ENCODE results near the gene FPR1. TPM values are rescaled to one million over a fixed set of nuclear protein-coding genes. Genes with fewer than 3 reads are reported as not detected.
"Not testable (repeated sequence)": the region's sequence is repeated elsewhere in the genome, so short reads cannot be mapped to it uniquely, and the experiment has no call there.

FPR1 gene
- total RNA-seq, 1 experiment from 2014 or later: not detected

DNA sequence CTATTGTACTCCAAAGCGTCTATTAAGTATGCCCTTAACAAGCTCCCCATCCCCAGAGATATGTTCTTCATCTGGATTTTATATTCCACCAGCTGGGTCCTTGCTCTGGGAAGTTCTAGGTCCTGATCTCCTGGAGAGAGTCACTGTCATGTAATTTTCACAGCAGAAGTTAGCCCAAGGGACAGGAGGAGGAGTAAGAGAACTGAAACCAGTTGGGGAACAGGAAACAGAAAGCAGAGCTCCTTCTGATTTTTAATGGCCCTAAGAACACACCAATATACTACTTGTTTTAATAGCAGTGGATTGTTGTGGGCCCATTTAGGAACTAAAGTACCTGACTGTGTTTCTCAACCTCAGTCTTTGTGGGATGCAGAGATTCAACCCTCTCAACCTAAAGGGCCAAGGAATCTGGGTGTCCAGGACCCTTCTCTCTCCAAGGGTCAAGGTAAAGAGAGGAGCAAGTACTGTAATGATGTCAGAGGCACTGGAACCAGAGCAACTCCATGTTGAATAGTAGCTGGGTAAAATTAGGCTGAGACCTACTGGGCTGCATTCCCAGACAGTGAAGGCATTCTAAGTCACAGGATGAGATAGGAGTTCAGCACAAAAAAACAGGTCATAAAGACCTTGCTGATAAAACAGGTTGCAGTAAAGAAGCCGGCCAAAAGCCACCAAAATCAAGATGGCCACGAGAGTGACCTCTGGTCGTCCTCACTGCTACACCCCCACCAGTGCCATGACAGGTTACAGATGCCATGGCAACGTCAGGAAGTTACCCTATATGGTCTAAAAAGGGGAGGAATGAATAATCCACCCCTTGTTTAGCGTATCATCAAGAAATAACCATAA, 35.2 kb upstream of the FPR1 start:
- H3K4me3 ChIP-seq (ENCODE audit: insufficient read depth, low read depth, low read length): no peak overlapping the region
- H3K27me3 ChIP-seq (ENCODE audit: control insufficient read depth, insufficient read depth, low read length): no peaks in the 10 kb centered on the region
- no peak for DNase-seq
- no peaks in the 10 kb centered on the region for H3K36me3 ChIP-seq (replicated peaks; ENCODE audit: control insufficient read depth, insufficient read depth, low read length)

DNA sequence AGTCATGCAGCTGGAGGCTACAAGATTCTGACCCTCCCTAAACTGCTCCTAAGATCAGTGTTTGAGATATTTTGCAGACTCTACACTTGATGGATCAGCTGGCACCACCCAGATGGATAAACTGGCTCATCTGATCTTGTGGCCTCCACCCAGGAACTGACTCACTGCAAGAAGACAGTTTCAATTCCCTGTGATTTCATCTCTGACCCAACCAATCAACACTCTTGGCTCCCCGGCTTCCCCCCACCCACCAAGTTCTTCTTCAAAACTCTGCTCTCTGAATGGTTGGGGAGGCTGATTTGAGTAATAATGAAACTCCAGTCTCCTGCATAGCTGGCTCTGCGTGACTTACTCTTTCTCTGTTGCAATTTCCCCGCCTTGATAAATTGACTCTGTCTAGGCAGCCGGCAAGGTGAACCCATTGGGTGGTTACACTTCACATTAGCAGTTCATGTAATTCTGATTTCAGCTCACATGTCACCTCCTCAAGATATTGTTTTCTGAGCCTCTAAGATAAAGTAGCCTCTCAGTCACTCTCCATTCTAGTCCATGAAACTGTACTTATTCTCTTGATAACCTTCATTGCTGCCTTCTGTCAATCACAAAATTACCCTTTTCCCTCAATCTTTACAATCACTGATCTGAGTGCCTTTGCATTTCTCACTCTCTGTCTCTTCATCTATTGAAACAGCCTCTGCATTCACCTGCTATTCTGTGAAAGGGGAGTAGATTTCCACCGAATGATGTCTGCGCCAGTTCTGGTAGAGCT, 33.4 kb upstream of the FPR1 start:
- no peaks in the 10 kb centered on the region for H3K36me3 ChIP-seq (replicated peaks; ENCODE audit: control insufficient read depth, insufficient read depth, low read length)
- no peaks in the 10 kb centered on the region for H3K27me3 ChIP-seq (ENCODE audit: control insufficient read depth, insufficient read depth, low read length)
- DNase-seq: no peak
- no peak overlapping the region for H3K4me3 ChIP-seq (ENCODE audit: insufficient read depth, low read depth, low read length)

- Histone ChIP-seq H3K4me3 (ENCODE audit: insufficient read depth, low read depth, low read length) (no peak overlapping the region), H3K36me3 (replicated peaks; ENCODE audit: control insufficient read depth, insufficient read depth, low read length) (no peaks in the 10 kb centered on the region), H3K27me3 (ENCODE audit: control insufficient read depth, insufficient read depth, low read length) (no peaks in the 10 kb centered on the region)
- no peak for DNase-seq
These were observed 32.6 kb upstream of the FPR1 start for GRCh38 chr19:51784109-51784785.

DNA sequence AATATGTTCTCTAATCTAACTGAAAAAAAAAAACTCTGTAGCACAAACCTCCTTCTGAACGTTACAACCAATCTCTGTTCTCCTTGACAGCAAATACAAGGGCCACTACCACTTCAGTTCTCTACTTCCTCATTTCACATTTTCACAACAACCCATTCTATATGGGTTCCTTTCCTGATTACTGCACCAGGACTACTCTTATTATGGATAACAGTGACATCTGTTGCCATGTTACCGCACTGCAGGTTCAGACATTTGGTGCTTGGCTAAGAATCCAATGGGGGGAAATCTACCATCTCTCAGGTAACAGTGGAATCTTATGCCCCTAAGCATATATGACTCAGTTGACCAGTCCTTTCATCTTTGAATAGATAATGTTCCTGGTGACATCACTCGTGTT, 31.7 kb upstream of the FPR1 start:
- no peaks in the 10 kb centered on the region for H3K27me3 ChIP-seq (ENCODE audit: control insufficient read depth, insufficient read depth, low read length)
- no peaks in the 10 kb centered on the region for H3K36me3 ChIP-seq (replicated peaks; ENCODE audit: control insufficient read depth, insufficient read depth, low read length)
- H3K4me3 ChIP-seq (ENCODE audit: insufficient read depth, low read depth, low read length): no peak overlapping the region
- no peak for DNase-seq

- no peak for DNase-seq
- Histone ChIP-seq H3K27me3 (ENCODE audit: control insufficient read depth, insufficient read depth, low read length) (no peaks in the 10 kb centered on the region), H3K4me3 (ENCODE audit: insufficient read depth, low read depth, low read length) (no peak overlapping the region), H3K36me3 (replicated peaks; ENCODE audit: control insufficient read depth, insufficient read depth, low read length) (no peaks in the 10 kb centered on the region)
These were observed 30.3 kb upstream of the FPR1 start for GRCh38 chr19:51781999-51782398.

- no peak for DNase-seq
- Histone ChIP-seq H3K36me3 (replicated peaks; ENCODE audit: control insufficient read depth, insufficient read depth, low read length) (no peaks in the 10 kb centered on the region), H3K4me3 (ENCODE audit: insufficient read depth, low read depth, low read length) (no peak overlapping the region), H3K27me3 (ENCODE audit: control insufficient read depth, insufficient read depth, low read length) (no peaks in the 10 kb centered on the region)
These were observed 28.6 kb upstream of the FPR1 start for GRCh38 chr19:51780270-51780669.

- no peak overlapping the region for H3K4me3 ChIP-seq (ENCODE audit: insufficient read depth, low read depth, low read length)
- no peak for DNase-seq
- no peaks in the 10 kb centered on the region for H3K36me3 ChIP-seq (replicated peaks; ENCODE audit: control insufficient read depth, insufficient read depth, low read length)
- H3K27me3 ChIP-seq (ENCODE audit: control insufficient read depth, insufficient read depth, low read length): no peaks in the 10 kb centered on the region
These were observed 28.0 kb upstream of the FPR1 start for GRCh38 chr19:51779703-51780102.

GRCh38 chr19:51779181-51779580, 27.5 kb upstream of the FPR1 start:
- Histone ChIP-seq H3K4me3 (ENCODE audit: insufficient read depth, low read depth, low read length) (no peak overlapping the region), H3K27me3 (ENCODE audit: control insufficient read depth, insufficient read depth, low read length) (no peaks in the 10 kb centered on the region), H3K36me3 (replicated peaks; ENCODE audit: control insufficient read depth, insufficient read depth, low read length) (no peaks in the 10 kb centered on the region)
- no peak for DNase-seq

DNA sequence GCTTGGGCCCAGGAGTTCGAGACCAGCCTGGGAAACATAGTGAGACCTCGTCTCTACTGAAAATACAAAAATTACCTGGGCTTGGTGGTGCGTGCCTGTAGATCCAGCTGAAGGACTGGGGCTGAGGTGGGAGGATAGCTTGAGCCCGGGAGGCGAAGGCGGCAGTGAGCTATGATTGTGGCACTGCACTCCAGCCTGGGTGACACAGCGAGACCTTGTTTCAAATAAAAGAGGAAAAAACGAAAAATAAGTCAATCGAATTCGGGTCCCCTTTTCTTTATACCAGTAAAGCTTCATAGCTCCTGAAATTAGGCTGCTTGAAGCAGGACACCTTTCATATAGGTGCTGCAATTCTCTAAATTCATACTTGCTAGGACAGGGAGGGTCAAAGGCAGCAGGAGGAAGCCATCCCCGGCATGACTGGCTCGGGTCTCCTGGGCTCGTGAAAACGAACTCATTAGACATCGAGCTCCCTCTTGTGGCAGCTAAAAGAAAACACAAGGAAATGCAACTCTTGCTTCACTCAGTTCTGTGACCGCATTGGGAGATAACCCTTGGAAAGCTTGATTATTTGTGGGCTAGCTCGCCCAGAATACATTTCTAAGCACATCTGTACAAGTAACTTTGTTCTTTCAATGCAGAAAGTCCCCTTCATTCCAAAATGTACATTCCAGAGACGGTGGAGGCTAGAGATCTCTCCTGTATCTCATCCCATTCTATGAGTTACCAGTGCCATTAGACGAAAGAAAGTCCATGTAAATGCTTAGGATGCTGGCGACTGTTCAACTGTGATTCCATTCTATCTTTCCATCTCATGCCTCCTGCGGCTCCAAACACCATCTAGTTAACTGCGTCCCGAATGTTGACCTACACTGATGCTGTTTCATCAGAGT, 26.1 kb upstream of the FPR1 start:
- DNase-seq: peak; percentile 75
- no peaks in the 10 kb centered on the region for H3K36me3 ChIP-seq (replicated peaks; ENCODE audit: control insufficient read depth, insufficient read depth, low read length)
- no peak overlapping the region for H3K4me3 ChIP-seq (ENCODE audit: insufficient read depth, low read depth, low read length)
- H3K27me3 ChIP-seq (ENCODE audit: control insufficient read depth, insufficient read depth, low read length): no peaks in the 10 kb centered on the region

DNA sequence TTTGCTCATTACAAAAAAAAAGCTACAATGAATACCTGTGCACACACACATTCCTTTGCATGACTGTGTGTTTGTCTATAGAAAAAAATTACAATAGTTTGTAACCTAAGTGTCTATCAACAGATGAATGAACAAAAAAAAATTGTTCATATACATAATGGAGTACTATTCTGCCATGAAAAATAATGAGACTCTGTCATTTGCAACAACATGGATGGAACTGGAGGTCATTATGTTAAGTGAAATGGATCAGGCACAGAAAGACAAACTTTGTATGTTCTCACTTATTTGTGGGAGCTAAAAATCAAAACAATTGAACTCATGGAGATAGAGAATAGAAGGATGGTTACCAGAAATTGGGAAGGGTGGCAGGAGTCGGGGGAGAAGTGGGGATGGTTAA, 24.9 kb upstream of the FPR1 start:
- DNase-seq; H3K4me3 ChIP-seq (ENCODE audit: insufficient read depth, low read depth, low read length); H3K36me3 ChIP-seq (replicated peaks; ENCODE audit: control insufficient read depth, insufficient read depth, low read length); H3K27me3 ChIP-seq (ENCODE audit: control insufficient read depth, insufficient read depth, low read length): not testable (repeated sequence)

DNA sequence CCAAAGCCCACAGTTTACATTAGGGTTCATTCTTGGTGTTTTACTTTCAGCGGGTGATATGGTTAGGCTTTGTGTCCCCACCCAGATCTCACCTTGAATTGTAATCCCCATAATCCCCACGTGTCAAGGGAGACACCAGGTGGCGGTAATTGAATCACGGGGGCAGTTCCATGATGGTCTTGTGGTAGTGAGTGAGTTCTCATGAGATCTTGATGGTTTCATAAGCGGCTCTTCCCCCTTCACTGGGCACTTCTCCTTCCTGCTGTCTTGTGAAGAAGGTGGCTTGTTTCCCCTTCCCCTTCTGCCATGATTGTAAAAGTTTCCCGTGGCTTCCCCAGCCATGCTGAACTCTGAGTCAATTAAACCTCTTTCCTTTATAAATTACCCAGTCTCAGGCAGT, 21.3 kb upstream of the FPR1 start:
- Histone ChIP-seq H3K27me3 (ENCODE audit: control insufficient read depth, insufficient read depth, low read length) (no peaks in the 10 kb centered on the region), H3K4me3 (ENCODE audit: insufficient read depth, low read depth, low read length) (no peak overlapping the region), H3K36me3 (replicated peaks; ENCODE audit: control insufficient read depth, insufficient read depth, low read length) (no peaks in the 10 kb centered on the region)
- no peak for DNase-seq

GRCh38 chr19:51771376-51772130, 19.9 kb upstream of the FPR1 start:
- H3K27me3 ChIP-seq (ENCODE audit: control insufficient read depth, insufficient read depth, low read length): no peaks in the 10 kb centered on the region

GRCh38 chr19:51766461-51766860, 14.8 kb upstream of the FPR1 start:
- Histone ChIP-seq H3K4me3 (ENCODE audit: insufficient read depth, low read depth, low read length) (no peak overlapping the region), H3K27me3 (ENCODE audit: control insufficient read depth, insufficient read depth, low read length) (no peaks in the 10 kb centered on the region), H3K36me3 (replicated peaks; ENCODE audit: control insufficient read depth, insufficient read depth, low read length) (no peaks in the 10 kb centered on the region)
- no peak for DNase-seq

More at GRCh38 chr19:51771376-51772130, 19.9 kb upstream of the FPR1 start:
- no peak for DNase-seq
- H3K4me3 ChIP-seq (ENCODE audit: insufficient read depth, low read depth, low read length): no peak overlapping the region
- H3K36me3 ChIP-seq (replicated peaks; ENCODE audit: control insufficient read depth, insufficient read depth, low read length): no peaks in the 10 kb centered on the region
